Skeletal muscle satellite cell (primary cell): ENCODE data around the gene OASL. TPM values are rescaled to one million over a fixed set of nuclear protein-coding genes. Genes with fewer than 3 reads are reported as not detected.
A peak's percentile ranks its signal among the peaks of the same experiment; 100 is the strongest.
"Not testable (repeated sequence)": the region's sequence is repeated elsewhere in the genome, so short reads cannot be mapped to it uniquely, and the experiment has no call there.

Experiments
- H3K27me3 ChIP-seq: 2 replicates; pipeline ENCODE4 v1.7.0; 2013; ENCODE audit warnings: low read length; ENCODE audit not compliant: control insufficient read depth, insufficient read depth
- H3K36me3 ChIP-seq: 2 replicates; pipeline ENCODE4 v1.7.0; 2013; ENCODE audit warnings: mild to moderate bottlenecking, control low read depth, low read length; ENCODE audit not compliant: insufficient read depth
- H3K4me1 ChIP-seq: 2 replicates; pipeline ENCODE4 v1.7.0; 2013; ENCODE audit warnings: low read length; ENCODE audit not compliant: control insufficient read depth, insufficient read depth
- H3K4me2 ChIP-seq: 2 replicates; pipeline ENCODE4 v1.7.0; 2013; ENCODE audit warnings: mild to moderate bottlenecking, low read length
- H3K4me3 ChIP-seq: 2 replicates; pipeline ENCODE4 v1.7.0; 2013; ENCODE audit warnings: low read length
- H3K9ac ChIP-seq: 2 replicates; pipeline ENCODE4 v1.7.0; 2013; ENCODE audit warnings: mild to moderate bottlenecking, low read depth, low read length, moderate library complexity
- H3K9me3 ChIP-seq: replicated peaks from 2 replicates; pipeline ENCODE4 v1.7.0; 2013; ENCODE audit warnings: mild to moderate bottlenecking, control low read depth, low read length
- total RNA-seq: library from RNA; depleted of rRNA; stranded (reverse); fragments of >200 nt; gene quantifications from 2 replicates; pipeline ENCODE4 v1.2.3, GENCODE V29; 2012; rRNA removed

OASL gene
- total RNA-seq, result 0.66 and 1.3 TPM in 2 replicates

GRCh38 chr12:121038861-121039668, at the start of gene OASL:
OASL (minus strand) TSS chr12:121039246; CDS start chr12:121038971, 275 bp downstream.
- H3K4me1 ChIP-seq, result peaks cover 34% of the 10 kb centered on the region
- H3K9ac ChIP-seq, result no peak within 1 kb of the TSS
- peaks cover 12% of the 10 kb centered on the region for H3K27me3 ChIP-seq
- peak within 1 kb of the TSS; percentile 79 for H3K4me2 ChIP-seq
- H3K36me3 ChIP-seq, result no peaks in the 10 kb centered on the region
- H3K9me3 ChIP-seq, result no peaks in the 10 kb centered on the region
- peak within 1 kb of the TSS; percentile 61 for H3K4me3 ChIP-seq

GRCh38 chr12:121088195-121088585, 49.1 kb upstream of the OASL start:
- H3K36me3 ChIP-seq, result no peaks in the 10 kb centered on the region
- no peak overlapping the region for H3K9ac ChIP-seq
- peaks cover 53% of the 10 kb centered on the region for H3K27me3 ChIP-seq
- H3K4me1 ChIP-seq, result no peaks in the 10 kb centered on the region
- no peak overlapping the region for H3K4me3 ChIP-seq
- no peaks in the 10 kb centered on the region for H3K9me3 ChIP-seq
- H3K4me2 ChIP-seq, result no peak overlapping the region

GRCh38 chr12:121087467-121088194, 48.6 kb upstream of the OASL start:
- H3K9me3 ChIP-seq, result no peaks in the 10 kb centered on the region
- no peaks in the 10 kb centered on the region for H3K4me1 ChIP-seq
- H3K9ac ChIP-seq, result no peak overlapping the region
- H3K36me3 ChIP-seq, result no peaks in the 10 kb centered on the region
- no peak overlapping the region for H3K4me3 ChIP-seq
- H3K27me3 ChIP-seq, result peaks cover 53% of the 10 kb centered on the region
- H3K4me2 ChIP-seq, result no peak overlapping the region

GRCh38 chr12:121086781-121087295, 47.8 kb upstream of the OASL start:
- no peaks in the 10 kb centered on the region for H3K9me3 ChIP-seq
- no peaks in the 10 kb centered on the region for H3K4me1 ChIP-seq
- H3K9ac ChIP-seq, result no peak overlapping the region
- no peaks in the 10 kb centered on the region for H3K36me3 ChIP-seq
- peaks cover 54% of the 10 kb centered on the region for H3K27me3 ChIP-seq
- no peak overlapping the region for H3K4me3 ChIP-seq
- no peak overlapping the region for H3K4me2 ChIP-seq

- Histone ChIP-seq H3K4me2 (no peak overlapping the region), H3K4me3 (no peak overlapping the region), H3K9me3 (no peaks in the 10 kb centered on the region), H3K36me3 (no peaks in the 10 kb centered on the region), H3K4me1 (no peaks in the 10 kb centered on the region), H3K9ac (no peak overlapping the region), H3K27me3 (peaks cover 47% of the 10 kb centered on the region)
These were observed 46.7 kb upstream of the OASL start for GRCh38 chr12:121085506-121086353.

GRCh38 chr12:121085069-121085468, 46.0 kb upstream of the OASL start:
- Histone ChIP-seq H3K36me3 (no peaks in the 10 kb centered on the region), H3K4me2 (no peak overlapping the region), H3K4me3 (no peak overlapping the region), H3K9ac (no peak overlapping the region), H3K27me3 (peaks cover 41% of the 10 kb centered on the region), H3K9me3 (no peaks in the 10 kb centered on the region), H3K4me1 (no peaks in the 10 kb centered on the region)

GRCh38 chr12:121084229-121084628, 45.2 kb upstream of the OASL start:
- Histone ChIP-seq H3K4me2 (no peak overlapping the region), H3K27me3 (peaks cover 41% of the 10 kb centered on the region), H3K4me1 (no peaks in the 10 kb centered on the region), H3K4me3 (no peak overlapping the region), H3K36me3 (no peaks in the 10 kb centered on the region), H3K9ac (no peak overlapping the region), H3K9me3 (no peaks in the 10 kb centered on the region)

- no peak overlapping the region for H3K4me3 ChIP-seq
- peaks cover 14% of the 10 kb centered on the region for H3K27me3 ChIP-seq
- H3K36me3 ChIP-seq, result no peaks in the 10 kb centered on the region
- H3K9ac ChIP-seq, result no peak overlapping the region
- H3K4me2 ChIP-seq, result no peak overlapping the region
- H3K9me3 ChIP-seq, result no peaks in the 10 kb centered on the region
- no peaks in the 10 kb centered on the region for H3K4me1 ChIP-seq
These were observed 41.9 kb upstream of the OASL start for GRCh38 chr12:121080909-121081308.

GRCh38 chr12:121079736-121080272, 40.8 kb upstream of the OASL start:
- no peak overlapping the region for H3K9ac ChIP-seq
- H3K9me3 ChIP-seq, result no peaks in the 10 kb centered on the region
- peaks cover 9% of the 10 kb centered on the region for H3K27me3 ChIP-seq

GRCh38 chr12:121077440-121077839, 38.4 kb upstream of the OASL start:
- not testable (repeated sequence) for H3K4me1 ChIP-seq, H3K4me3 ChIP-seq, H3K9me3 ChIP-seq, H3K36me3 ChIP-seq, H3K9ac ChIP-seq, H3K4me2 ChIP-seq
- peaks cover 21% of the 10 kb centered on the region for H3K27me3 ChIP-seq

More at GRCh38 chr12:121079736-121080272, 40.8 kb upstream of the OASL start:
- no peaks in the 10 kb centered on the region for H3K4me1 ChIP-seq
- H3K4me3 ChIP-seq, result no peak overlapping the region
- no peaks in the 10 kb centered on the region for H3K36me3 ChIP-seq
- H3K4me2 ChIP-seq, result no peak overlapping the region

- H3K4me3 ChIP-seq, H3K4me1 ChIP-seq, H3K9me3 ChIP-seq, H3K9ac ChIP-seq, H3K4me2 ChIP-seq, H3K36me3 ChIP-seq: not testable (repeated sequence)
- H3K27me3 ChIP-seq, result peaks cover 15% of the 10 kb centered on the region
These were observed 36.9 kb upstream of the OASL start for GRCh38 chr12:121075911-121076310.
